Naive thymus-derived CD4-positive, alpha-beta T cell (primary cell): Measurements from ENCODE around the gene GRIA1. TPM values are rescaled to one million over a fixed set of nuclear protein-coding genes. Genes with fewer than 3 reads are reported as not detected.

Experiments
- ATAC-seq: fragments of 150-1000 bp; cut with Tn5 transposase; 2 replicates; pipeline ENCODE4 v1.10.0; 2021; ENCODE audit warnings: mild to moderate bottlenecking, moderate library complexity
- CTCF ChIA-PET: fragments of 350-600 bp; sonication (Branson Sonifier 250); formaldehyde crosslinking; loops from one replicate; lab custom pipeline; 2021; ENCODE audit warnings: antibody characterized with exemption; lab: Charles Lee
- POLR2A ChIA-PET: fragments of 350-600 bp; sonication (Branson Sonifier 250); formaldehyde crosslinking; loops from one replicate; lab custom pipeline; 2021; ENCODE audit warnings: antibody characterized with exemption, inconsistent platforms; lab: Charles Lee
- DNase-seq, 9 donors: peaks; one replicate each; pipeline versions ENCODE4 v3.0.0 to v3.0.0-alpha.2; 2020 to 2022; ENCODE audit warnings: mixed read lengths in 1 of 9
- H3K27ac ChIP-seq: one replicate; pipeline ENCODE4 v1.7.0; 2013; ENCODE audit warnings: mild to moderate bottlenecking, low read depth, low read length, moderate library complexity
- H3K27me3 ChIP-seq, 2 donors: one replicate each; pipeline ENCODE4 v1.7.0; 2013; ENCODE audit warnings: low read length in 2 of 2, mild to moderate bottlenecking in 2 of 2, moderate library complexity in 2 of 2; ENCODE audit not compliant: control insufficient read depth in 2 of 2, insufficient read depth in 2 of 2
- H3K36me3 ChIP-seq, 3 experiments: 1 replicate in 2 of 3; 2 replicates in 1 of 3; pipeline ENCODE4 v1.7.0; 2013; ENCODE audit warnings: low read length in 3 of 3, mild to moderate bottlenecking in 3 of 3, moderate library complexity in 1 of 3; ENCODE audit not compliant: insufficient read depth in 3 of 3, control insufficient read depth in 2 of 3
- H3K4me1 ChIP-seq, 2 donors: one replicate each; pipeline ENCODE4 v1.7.0; 2013; ENCODE audit warnings: low read length in 2 of 2, mild to moderate bottlenecking in 2 of 2, moderate library complexity in 1 of 2; ENCODE audit not compliant: control insufficient read depth in 2 of 2, insufficient read depth in 2 of 2
- H3K4me3 ChIP-seq: 2 replicates; pipeline ENCODE4 v1.7.0; 2013; ENCODE audit warnings: mild to moderate bottlenecking, low read length
- H3K9me3 ChIP-seq, 3 experiments: 1 replicate in 2 of 3; 2 replicates in 1 of 3; pipeline ENCODE4 v1.7.0; 2013; ENCODE audit warnings: low read length in 3 of 3; ENCODE audit not compliant: control insufficient read depth in 2 of 3
- H3K27ac Mint-ChIP-seq, 9 donors: one replicate each; pipeline ENCODE4 v1.8.0; 2020 to 2022; ENCODE audit warnings: mixed read lengths in 9 of 9, mild to moderate bottlenecking in 8 of 9, moderate library complexity in 5 of 9, inconsistent platforms in 2 of 9
- H3K27me3 Mint-ChIP-seq, 5 donors: one replicate each; pipeline ENCODE4 v1.8.0; 2021 to 2022; ENCODE audit warnings: mixed read lengths in 5 of 5, mild to moderate bottlenecking in 1 of 5
- H3K36me3 Mint-ChIP-seq, 5 donors: one replicate each; pipeline ENCODE4 v1.8.0; 2020 to 2022; ENCODE audit warnings: mixed read lengths in 5 of 5, mild to moderate bottlenecking in 3 of 5, inconsistent platforms in 1 of 5
- H3K4me1 Mint-ChIP-seq, 7 donors: one replicate each; pipeline ENCODE4 v1.8.0; 2020 to 2022; ENCODE audit warnings: mixed read lengths in 7 of 7, mild to moderate bottlenecking in 3 of 7, inconsistent platforms in 1 of 7
- H3K4me3 Mint-ChIP-seq, 10 donors: one replicate each; pipeline ENCODE4 v1.8.0; 2020 to 2022; ENCODE audit warnings: mild to moderate bottlenecking in 10 of 10, mixed read lengths in 10 of 10, moderate library complexity in 6 of 10, inconsistent platforms in 2 of 10
- H3K9me3 Mint-ChIP-seq, 11 donors: one replicate each; pipeline ENCODE4 v1.8.0; 2020 to 2022; ENCODE audit warnings: mixed read lengths in 11 of 11, mild to moderate bottlenecking in 4 of 11, inconsistent platforms in 1 of 11, moderate library complexity in 1 of 11
- intact Hi-C, 2 donors: fragments of 100-400 bp; cut with micrococcal nuclease; formaldehyde crosslinking; loops; one replicate each; pipeline ENCODE4 v1.15.1; 2023
- polyA plus RNA-seq, 2 donors: library from polyadenylated mRNA; unstranded; fragments of 300-500 nt; fragmentation: Illumina TruSeq; gene quantifications; one replicate each; pipeline ENCODE4 v1.2.3, GENCODE V29; 2021
- total RNA-seq, 6 experiments: library from RNA in 5 of 6; stranded (reverse) in 5 of 6; gene quantifications; 1 replicate in 5 of 6; 2 replicates in 1 of 6; pipeline ENCODE4 v1.2.3 and lab custom pipeline; 2021 to 2026

GRIA1 gene
- total and polyA plus RNA-seq, 7 experiments from 2014 or later = not detected

DNA sequence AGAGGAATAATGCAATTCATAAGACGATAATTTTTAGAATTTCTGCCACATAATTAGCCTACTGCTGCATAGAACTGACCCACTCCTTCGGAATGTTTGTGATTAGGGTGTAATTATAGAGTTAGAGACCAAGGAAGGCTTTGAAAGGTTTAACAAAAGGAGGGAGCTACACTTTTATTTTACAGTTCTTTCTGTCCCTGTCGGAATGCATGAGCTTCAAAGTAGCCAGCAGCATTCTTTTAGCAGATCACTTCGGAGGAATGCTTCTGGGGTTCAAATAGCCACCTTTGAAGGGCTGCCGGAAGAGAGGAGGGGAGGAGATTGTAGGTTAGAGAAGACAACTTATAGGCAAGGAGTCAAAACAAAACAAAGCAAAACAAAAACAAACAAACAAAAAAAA lies 168.1 kb downstream of the GRIA1 start:
- ChIA-PET CTCF (no interaction called here), POLR2A (no interaction called here)
- Histone ChIP-seq H3K4me3 (no peak overlapping the region), H3K4me1 (no peaks in the 10 kb centered on the region), H3K27ac (no peak overlapping the region), H3K9me3 (no peaks in the 10 kb centered on the region), H3K36me3 (no peaks in the 10 kb centered on the region), H3K27me3 (no peaks in the 10 kb centered on the region)
- peaks cover 0 to 4% (median 0%) of the 10 kb centered on the region in 5 donors for H3K27me3 Mint-ChIP-seq
- intact Hi-C loops = no loop called here
- ATAC-seq (no peak), DNase-seq (no peak)
- no peaks in the 10 kb centered on the region for H3K36me3 Mint-ChIP-seq
- H3K27ac Mint-ChIP-seq = no peak overlapping the region
- H3K4me1 Mint-ChIP-seq = no peaks in the 10 kb centered on the region
- no peak overlapping the region for H3K4me3 Mint-ChIP-seq
- peaks cover 0 to 6% (median under 1%) of the 10 kb centered on the region in 11 donors for H3K9me3 Mint-ChIP-seq

DNA sequence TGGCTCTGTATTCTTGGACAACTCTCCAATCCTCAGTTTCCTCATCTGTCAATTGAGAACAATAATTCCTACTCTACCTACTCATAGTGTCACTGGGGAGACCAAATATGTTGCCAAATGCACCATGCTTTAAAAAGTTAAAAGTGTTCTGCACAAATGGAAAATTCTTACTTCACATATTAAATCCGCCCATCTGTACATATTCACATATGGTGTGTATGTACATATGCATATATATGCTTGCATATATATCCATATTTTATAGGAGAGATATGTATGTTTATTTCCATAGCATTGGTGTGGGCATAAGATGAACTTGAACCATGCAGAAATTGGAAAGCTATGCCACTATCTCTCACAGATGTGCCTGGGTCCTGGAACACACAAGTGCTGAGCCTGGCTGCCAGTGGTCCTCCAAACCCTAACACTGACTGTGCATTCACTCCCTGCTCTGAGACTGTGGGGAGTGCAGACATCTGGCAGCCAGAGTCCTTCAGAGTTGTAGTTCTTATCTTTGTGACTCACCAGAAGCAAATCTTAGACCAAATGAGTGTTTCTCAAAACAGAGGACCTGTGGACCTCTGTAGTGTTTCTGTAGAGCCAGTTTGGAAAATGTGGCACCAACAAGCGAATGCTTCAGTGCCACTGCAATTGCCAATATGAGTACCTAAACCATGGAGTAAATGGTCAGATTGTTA lies 168.7 kb downstream of the GRIA1 start:
- no peak for ATAC-seq
- Mint-ChIP-seq H3K9me3 (peaks cover 0 to 5% (median under 1%) of the 10 kb centered on the region in 11 donors), H3K27ac (no peak overlapping the region), H3K36me3 (no peaks in the 10 kb centered on the region), H3K4me3 (no peak overlapping the region), H3K27me3 (peaks cover 0 to 4% (median 0%) of the 10 kb centered on the region in 5 donors), H3K4me1 (no peaks in the 10 kb centered on the region)
- CTCF ChIA-PET = no interaction called here
- Histone ChIP-seq H3K4me3 (no peak overlapping the region), H3K4me1 (no peaks in the 10 kb centered on the region), H3K36me3 (no peaks in the 10 kb centered on the region), H3K27ac (no peak overlapping the region), H3K27me3 (no peaks in the 10 kb centered on the region), H3K9me3 (no peaks in the 10 kb centered on the region)
- intact Hi-C loops = no loop called here
- POLR2A ChIA-PET = no interaction called here
- no peak for DNase-seq

DNA sequence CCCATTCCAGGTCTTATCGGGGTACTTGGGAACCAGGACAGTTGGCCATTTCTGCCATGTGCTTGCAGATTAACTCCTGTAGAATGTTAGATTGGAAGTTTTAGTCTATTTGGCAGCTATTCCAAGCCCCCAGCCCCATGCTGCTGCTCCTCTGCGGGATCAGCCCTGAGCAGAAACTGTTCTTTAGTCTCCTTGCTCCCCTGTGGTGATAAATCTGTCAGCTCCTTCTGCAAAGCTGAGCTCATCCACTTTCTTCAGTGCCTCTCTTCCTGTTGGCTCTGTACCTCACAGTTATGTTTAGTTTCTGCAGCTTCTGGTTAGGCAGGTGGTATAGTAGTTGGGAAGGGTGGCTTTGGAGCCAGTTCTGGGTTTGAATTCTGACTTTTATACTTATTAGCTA lies 170.4 kb downstream of the GRIA1 start:
- H3K4me3 ChIP-seq = no peak overlapping the region
- H3K27me3 Mint-ChIP-seq = peaks cover 0 to 5% (median 0%) of the 10 kb centered on the region in 5 donors
- ATAC-seq (no peak), DNase-seq (no peak)
- H3K9me3 Mint-ChIP-seq = peaks cover 0 to 11% (median 2%) of the 10 kb centered on the region in 11 donors
- no peaks in the 10 kb centered on the region for H3K4me1 Mint-ChIP-seq
- ChIA-PET CTCF (no interaction called here), POLR2A (no interaction called here)
- no peaks in the 10 kb centered on the region for H3K9me3 ChIP-seq
- H3K4me1 ChIP-seq = no peaks in the 10 kb centered on the region
- H3K36me3 Mint-ChIP-seq = no peaks in the 10 kb centered on the region
- intact Hi-C loops = no loop called here
- H3K27ac ChIP-seq = no peak overlapping the region
- no peak overlapping the region for H3K4me3 Mint-ChIP-seq
- H3K36me3 ChIP-seq = no peaks in the 10 kb centered on the region
- no peaks in the 10 kb centered on the region for H3K27me3 ChIP-seq
- H3K27ac Mint-ChIP-seq = no peak overlapping the region

- ChIA-PET CTCF (no interaction called here), POLR2A (no interaction called here)
- Histone ChIP-seq H3K4me3 (no peak overlapping the region), H3K36me3 (no peaks in the 10 kb centered on the region), H3K9me3 (no peaks in the 10 kb centered on the region), H3K27me3 (no peaks in the 10 kb centered on the region), H3K27ac (no peak overlapping the region), H3K4me1 (no peaks in the 10 kb centered on the region)
- peaks cover 0 to 11% (median 2%) of the 10 kb centered on the region in 11 donors for H3K9me3 Mint-ChIP-seq
- intact Hi-C loops = no loop called here
- no peak overlapping the region for H3K27ac Mint-ChIP-seq
- no peak overlapping the region for H3K4me3 Mint-ChIP-seq
- DNase-seq (no peak), ATAC-seq (peak; percentile 29)
- H3K36me3 Mint-ChIP-seq = no peaks in the 10 kb centered on the region
- no peaks in the 10 kb centered on the region for H3K4me1 Mint-ChIP-seq
- H3K27me3 Mint-ChIP-seq = peaks cover 0 to 5% (median 0%) of the 10 kb centered on the region in 5 donors
These were observed 171.4 kb downstream of the GRIA1 start for GRCh38 chr5:153661897-153662296.

GRCh38 chr5:153670101-153670500 lies 179.6 kb downstream of the GRIA1 start:
- Histone ChIP-seq H3K36me3 (no peaks in the 10 kb centered on the region), H3K4me3 (no peak overlapping the region), H3K4me1 (no peaks in the 10 kb centered on the region), H3K9me3 (no peaks in the 10 kb centered on the region), H3K27ac (no peak overlapping the region), H3K27me3 (no peaks in the 10 kb centered on the region)
- Mint-ChIP-seq H3K4me3 (no peak overlapping the region), H3K4me1 (no peaks in the 10 kb centered on the region), H3K9me3 (peaks cover 0 to 13% (median 0%) of the 10 kb centered on the region in 11 donors), H3K27me3 (peaks cover 0 to 5% (median 0%) of the 10 kb centered on the region in 5 donors), H3K27ac (no peak overlapping the region), H3K36me3 (no peaks in the 10 kb centered on the region)
- DNase-seq (no peak), ATAC-seq (no peak)
- ChIA-PET POLR2A (no interaction called here), CTCF (no interaction called here)
- intact Hi-C loops = no loop called here

DNA sequence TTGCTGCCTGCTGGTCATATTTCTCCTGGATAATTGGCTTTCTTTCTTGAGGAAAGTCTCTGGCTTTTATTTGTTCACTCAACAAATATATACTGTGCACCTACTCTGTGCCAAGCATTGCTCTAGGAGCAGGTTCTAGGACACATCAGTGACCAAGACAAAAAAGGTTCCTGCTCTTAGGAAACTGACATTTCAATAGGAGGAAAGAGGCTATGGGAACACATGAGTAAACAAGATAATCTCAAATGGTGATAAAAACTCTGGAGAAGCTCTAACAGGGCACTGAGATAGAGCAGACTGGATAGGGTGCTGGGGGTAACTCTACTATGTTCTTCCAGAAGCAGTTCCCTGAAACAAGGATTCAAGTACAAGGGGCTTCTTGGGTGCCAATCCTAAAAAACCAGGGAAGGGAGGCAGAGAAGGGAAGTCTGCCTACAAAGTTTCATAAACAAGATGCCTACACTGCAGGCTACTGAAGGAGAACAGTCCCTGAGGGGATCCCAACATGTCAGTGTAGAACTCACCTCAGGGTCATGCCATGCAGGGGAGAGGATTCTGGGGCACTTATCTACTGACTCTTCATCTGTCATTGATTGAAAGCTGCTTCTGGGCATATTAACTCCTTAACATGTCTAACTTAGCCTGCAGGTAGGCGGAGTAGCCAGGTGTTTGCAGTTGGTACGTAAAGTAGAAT lies 181.3 kb downstream of the GRIA1 start:
- H3K27ac Mint-ChIP-seq = no peak overlapping the region
- no peaks in the 10 kb centered on the region for H3K36me3 ChIP-seq
- POLR2A ChIA-PET = no interaction called here

More for the DNA sequence above, 181.3 kb downstream of the GRIA1 start:
- H3K4me1 ChIP-seq = no peaks in the 10 kb centered on the region
- no peak for ATAC-seq
- Mint-ChIP-seq H3K4me1 (no peaks in the 10 kb centered on the region), H3K4me3 (no peak overlapping the region), H3K27me3 (peaks cover 0 to 5% (median 3%) of the 10 kb centered on the region in 5 donors), H3K9me3 (peaks cover 0 to 5% (median 1%) of the 10 kb centered on the region in 11 donors), H3K36me3 (no peaks in the 10 kb centered on the region)
- no peaks in the 10 kb centered on the region for H3K9me3 ChIP-seq
- DNase-seq = no peak
- no peak overlapping the region for H3K4me3 ChIP-seq
- no peaks in the 10 kb centered on the region for H3K27me3 ChIP-seq
- CTCF ChIA-PET = no interaction called here
- no peak overlapping the region for H3K27ac ChIP-seq
- intact Hi-C loops = no loop called here
